GM10266 (cell line): ENCODE results near the gene PURA.

Experiments used
- DNase-seq: peaks from one replicate; pipeline ENCODE4 v3.0.0; 2012; ENCODE audit errors: extremely low spot score
- CTCF ChIP-seq: IDR thresholded peaks from 2 replicates; pipeline ENCODE4 v1.5.1; 2012; ENCODE audit warnings: mild to moderate bottlenecking, low read depth; ENCODE audit not compliant: control insufficient read depth, insufficient read depth; ENCODE audit errors: missing control alignments

PURA gene

GRCh38 chr5:140083650-140084049, 30.3 kb upstream of the PURA start:
- no peak for DNase-seq
- no peak for TF ChIP-seq CTCF

- TF ChIP-seq CTCF, result no peak
- DNase-seq, result no peak
These were observed 29.4 kb upstream of the PURA start for GRCh38 chr5:140084541-140084940.

GRCh38 chr5:140090251-140090650, 23.7 kb upstream of the PURA start:
- DNase-seq, result no peak
- no peak for TF ChIP-seq CTCF

- no peak for DNase-seq
- no peak for TF ChIP-seq CTCF
These were observed 20.7 kb upstream of the PURA start for GRCh38 chr5:140093179-140093578.

GRCh38 chr5:140093866-140094265, 20.0 kb upstream of the PURA start:
- no peak for TF ChIP-seq CTCF
- no peak for DNase-seq

GRCh38 chr5:140094889-140095288, 19.0 kb upstream of the PURA start:
- TF ChIP-seq CTCF, result no peak
- DNase-seq, result no peak

- DNase-seq, result no peak
- no peak for TF ChIP-seq CTCF
These were observed 12.7 kb upstream of the PURA start for GRCh38 chr5:140101179-140101578.
